ENCODE results near the gene CPPED1.

- TF ChIP-seq, protein P1, sequence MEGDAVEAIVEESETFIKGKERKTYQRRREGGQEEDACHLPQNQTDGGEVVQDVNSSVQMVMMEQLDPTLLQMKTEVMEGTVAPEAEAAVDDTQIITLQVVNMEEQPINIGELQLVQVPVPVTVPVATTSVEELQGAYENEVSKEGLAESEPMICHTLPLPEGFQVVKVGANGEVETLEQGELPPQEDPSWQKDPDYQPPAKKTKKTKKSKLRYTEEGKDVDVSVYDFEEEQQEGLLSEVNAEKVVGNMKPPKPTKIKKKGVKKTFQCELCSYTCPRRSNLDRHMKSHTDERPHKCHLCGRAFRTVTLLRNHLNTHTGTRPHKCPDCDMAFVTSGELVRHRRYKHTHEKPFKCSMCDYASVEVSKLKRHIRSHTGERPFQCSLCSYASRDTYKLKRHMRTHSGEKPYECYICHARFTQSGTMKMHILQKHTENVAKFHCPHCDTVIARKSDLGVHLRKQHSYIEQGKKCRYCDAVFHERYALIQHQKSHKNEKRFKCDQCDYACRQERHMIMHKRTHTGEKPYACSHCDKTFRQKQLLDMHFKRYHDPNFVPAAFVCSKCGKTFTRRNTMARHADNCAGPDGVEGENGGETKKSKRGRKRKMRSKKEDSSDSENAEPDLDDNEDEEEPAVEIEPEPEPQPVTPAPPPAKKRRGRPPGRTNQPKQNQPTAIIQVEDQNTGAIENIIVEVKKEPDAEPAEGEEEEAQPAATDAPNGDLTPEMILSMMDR (IDR thresholded peaks at IDR 0.05 in 8 of 11, conservative IDR thresholded peaks at IDR 0.05 in 3 of 11): no peak
- TF ChIP-seq POLR2A (IDR thresholded peaks at IDR 0.05): no peak
Observed at GRCh38 chr16:12791340-12791739, 12.3 kb downstream of the CPPED1 start.

Measured in spleen (tissue), 7 donors.